Cardiac fibroblast (primary cell): Measurements from ENCODE around the gene MYLK4.

Source experiments
- DNase-seq, 2 donors: peaks; one replicate each; pipeline versions ENCODE4 v3.0.0 to v3.0.0-alpha.2; 2010; ENCODE audit warnings: low read depth in 2 of 2
- H3K4me3 ChIP-seq, 2 donors: replicated peaks in 1 of 2; 1 replicate in 1 of 2; 2 replicates in 1 of 2; pipeline ENCODE4 v1.5.1; 2011; ENCODE audit warnings: low read depth in 2 of 2, low read length in 2 of 2, mild to moderate bottlenecking in 2 of 2, moderate library complexity in 1 of 2
- CTCF ChIP-seq: IDR thresholded peaks from one replicate; pipeline ENCODE4 v1.5.1; 2011; ENCODE audit warnings: low read depth, mild to moderate bottlenecking, low read length, inconsistent platforms

The MYLK4 gene

GRCh38 chr6:2744778-2745177 is 5.9 kb downstream of the MYLK4 start:
- no peak for DNase-seq
- no peak overlapping the region for H3K4me3 ChIP-seq
- no peak for TF ChIP-seq CTCF

- no peak overlapping the region for H3K4me3 ChIP-seq
- TF ChIP-seq CTCF = peak; percentile 20
- DNase-seq = peak; percentile 29 to 35
Observed at GRCh38 chr6:2744209-2744771, 6.4 kb downstream of the MYLK4 start.

GRCh38 chr6:2743280-2744208 is 7.2 kb downstream of the MYLK4 start:
- H3K4me3 ChIP-seq = no peak overlapping the region
- no peak for TF ChIP-seq CTCF
- no peak for DNase-seq

- no peak for TF ChIP-seq CTCF
- DNase-seq = peak in 1 of 2 donors; percentile 58
- H3K4me3 ChIP-seq = no peak overlapping the region
Observed at GRCh38 chr6:2741756-2742155, 9.0 kb downstream of the MYLK4 start.

- H3K4me3 ChIP-seq = no peak overlapping the region
- no peak for TF ChIP-seq CTCF
- DNase-seq = no peak
Observed at GRCh38 chr6:2740581-2740980, 10.1 kb downstream of the MYLK4 start.

- peak; percentile 34 to 58 for DNase-seq
- TF ChIP-seq CTCF = no peak
Observed at GRCh38 chr6:2739335-2739734, 11.4 kb downstream of the MYLK4 start.

More at GRCh38 chr6:2739335-2739734, 11.4 kb downstream of the MYLK4 start:
- H3K4me3 ChIP-seq = no peak overlapping the region
